ENCODE results near the gene POLR2J.

DNA sequence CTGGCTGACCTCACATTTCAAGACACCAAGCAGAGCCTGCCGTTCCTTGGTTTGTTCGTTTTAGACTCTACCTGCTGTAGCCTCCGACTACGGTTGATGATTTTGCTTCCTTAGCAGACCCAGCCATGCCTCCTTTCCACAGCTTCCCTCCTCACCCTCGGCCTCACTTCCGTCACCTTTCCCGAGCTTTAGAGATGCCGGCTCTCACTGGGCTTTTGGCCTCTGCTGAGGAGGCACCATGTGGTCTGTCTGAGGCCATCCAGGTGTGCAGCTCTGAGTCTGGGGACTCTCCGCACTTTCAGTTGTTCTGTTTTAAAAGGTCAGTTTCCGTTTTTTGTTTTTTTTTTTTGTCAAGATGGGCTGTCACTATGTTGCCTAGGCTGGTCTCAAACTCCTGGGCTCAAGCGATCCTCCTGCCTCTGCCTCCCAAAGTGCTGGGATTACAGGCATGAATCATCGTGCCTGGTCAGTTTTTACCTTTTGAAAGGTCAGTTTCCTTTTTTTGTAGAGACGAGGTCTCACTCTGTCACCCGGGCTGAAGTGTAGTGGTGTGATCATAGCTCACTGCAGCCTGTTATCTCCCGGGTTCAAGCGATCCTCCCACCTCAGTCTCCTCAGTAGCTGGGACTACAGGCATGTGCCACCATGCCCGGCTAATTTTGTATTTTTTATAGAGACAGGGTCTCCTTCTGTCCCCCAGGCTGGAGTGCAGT is 33.6 kb downstream of the POLR2J start:
- TF ChIP-seq CTCF (conservative IDR thresholded peaks at IDR 0.05; ENCODE audit: low read length) (no peak), EZH2phosphoT487 (IDR thresholded peaks at IDR 0.05; ENCODE audit: borderline replicate concordance, low read depth, low read length) (no peak)

Measured in OCI-LY7 (cell line).